Neuronal stem cell (in vitro differentiated cells): ENCODE measurements around the gene NKPD1.
A peak's percentile ranks its signal among the peaks of the same experiment; 100 is the strongest.

Experiments used
- DNase-seq: peaks from one replicate; pipeline ENCODE4 v3.0.0-alpha.2; 2013; ENCODE audit warnings: low spot score
- H2AFZ ChIP-seq: one replicate; pipeline ENCODE4 v1.6.1; 2013; ENCODE audit warnings: mild to moderate bottlenecking, low read length, inconsistent platforms
- H2AK5ac ChIP-seq: 2 replicates; pipeline ENCODE4 v1.6.1; 2013; ENCODE audit warnings: low read depth, mild to moderate bottlenecking, inconsistent platforms, low read length, moderate library complexity, mixed read lengths
- H2BK120ac ChIP-seq: 2 replicates; pipeline ENCODE4 v1.6.1; 2013; ENCODE audit warnings: low read depth, mild to moderate bottlenecking, inconsistent platforms, low read length, moderate library complexity, mixed read lengths
- H2BK12ac ChIP-seq: one replicate; pipeline ENCODE4 v1.6.1; 2013; ENCODE audit warnings: low read length, inconsistent platforms
- H2BK15ac ChIP-seq: 2 replicates; pipeline ENCODE4 v1.6.1; 2013; ENCODE audit warnings: mild to moderate bottlenecking, low read length, inconsistent platforms, mixed read lengths
- H2BK5ac ChIP-seq: one replicate; pipeline ENCODE4 v1.6.1; 2013; ENCODE audit warnings: inconsistent platforms, mild to moderate bottlenecking, low read length, moderate library complexity
- H3K14ac ChIP-seq: one replicate; pipeline ENCODE4 v1.6.1; 2013; ENCODE audit warnings: low read length, inconsistent platforms
- H3K18ac ChIP-seq: 2 replicates; pipeline ENCODE4 v1.6.1; 2013; ENCODE audit warnings: low read length, inconsistent platforms
- H3K23ac ChIP-seq: 2 replicates; pipeline ENCODE4 v1.6.1; 2013; ENCODE audit warnings: low read depth, mild to moderate bottlenecking, mixed read lengths, low read length, inconsistent platforms; ENCODE audit not compliant: poor library complexity
- H3K27ac ChIP-seq: replicated peaks from 3 replicates; pipeline ENCODE4 v1.5.1; 2013; ENCODE audit warnings: low read length, inconsistent platforms
- H3K27me3 ChIP-seq, 3 experiments: 2 replicates each; pipeline ENCODE4 v1.6.1; 2013; ENCODE audit warnings: low read length in 3 of 3, mild to moderate bottlenecking in 2 of 3, inconsistent platforms in 1 of 3, low read depth in 1 of 3, mixed read lengths in 1 of 3, moderate library complexity in 1 of 3; ENCODE audit not compliant: control insufficient read depth in 3 of 3, insufficient read depth in 3 of 3
- H3K36me3 ChIP-seq, 2 donors: replicated peaks in 1 of 2; 2 replicates each; pipeline ENCODE4 v1.6.1; 2013; ENCODE audit warnings: low read length in 2 of 2; ENCODE audit not compliant: control insufficient read depth in 2 of 2, insufficient read depth in 2 of 2
- H3K4ac ChIP-seq: 2 replicates; pipeline ENCODE4 v1.6.1; 2013; ENCODE audit warnings: inconsistent platforms, mild to moderate bottlenecking, low read length, moderate library complexity
- H3K4me1 ChIP-seq, 2 donors: 1 replicate in 1 of 2; 2 replicates in 1 of 2; pipeline ENCODE4 v1.6.1; 2013; ENCODE audit warnings: low read length in 2 of 2, low read depth in 1 of 2; ENCODE audit not compliant: control insufficient read depth in 2 of 2, insufficient read depth in 1 of 2
- H3K4me2 ChIP-seq: one replicate; pipeline ENCODE4 v1.6.1; 2013; ENCODE audit warnings: mild to moderate bottlenecking, low read length, inconsistent platforms; ENCODE audit not compliant: insufficient read depth, poor library complexity, severe bottlenecking
- H3K4me3 ChIP-seq, 2 donors: 2 replicates each; pipeline ENCODE4 v1.5.1; 2013; ENCODE audit warnings: low read length in 2 of 2, mild to moderate bottlenecking in 2 of 2, inconsistent platforms in 1 of 2, moderate library complexity in 1 of 2
- H3K79me1 ChIP-seq: one replicate; pipeline ENCODE4 v1.6.1; 2013; ENCODE audit warnings: low read depth, mild to moderate bottlenecking, inconsistent platforms, low read length, moderate library complexity
- H3K9ac ChIP-seq: one replicate; pipeline ENCODE4 v1.6.1; 2013; ENCODE audit warnings: mild to moderate bottlenecking, low read depth, low read length, inconsistent platforms; ENCODE audit not compliant: poor library complexity
- H3K9me3 ChIP-seq, 2 donors: replicated peaks in 1 of 2; 2 replicates each; pipeline versions ENCODE3 to v1.6.1; 2013; ENCODE audit warnings: low read length in 2 of 2, mild to moderate bottlenecking in 2 of 2, inconsistent platforms in 1 of 2, low read depth in 1 of 2, mixed read lengths in 1 of 2, moderate library complexity in 1 of 2; ENCODE audit not compliant: control insufficient read depth in 2 of 2, insufficient read depth in 1 of 2
- H4K8ac ChIP-seq: one replicate; pipeline ENCODE4 v1.6.1; 2013; ENCODE audit warnings: low read depth, mild to moderate bottlenecking, inconsistent platforms, low read length, moderate library complexity
- H4K91ac ChIP-seq: one replicate; pipeline ENCODE4 v1.6.1; 2013; ENCODE audit warnings: low read length, low read depth, mild to moderate bottlenecking, inconsistent platforms; ENCODE audit not compliant: poor library complexity
- WGBS, 2 donors: extraction: QIAGEN DNeasy Blood & Tissue Kit; methylation state at CpG; one replicate each; pipeline ENCODE4 v1.1.7; 2013; ENCODE audit warnings: missing lambda C conversion rate in 2 of 2, mixed read lengths in 1 of 2; ENCODE audit not compliant: insufficient read length in 2 of 2, insufficient replicate concordance in 1 of 2; ENCODE audit errors: extremely low coverage in 2 of 2; 5-methylcytosine and 5-hydroxymethylcytosine counted together

Gene NKPD1

DNA sequence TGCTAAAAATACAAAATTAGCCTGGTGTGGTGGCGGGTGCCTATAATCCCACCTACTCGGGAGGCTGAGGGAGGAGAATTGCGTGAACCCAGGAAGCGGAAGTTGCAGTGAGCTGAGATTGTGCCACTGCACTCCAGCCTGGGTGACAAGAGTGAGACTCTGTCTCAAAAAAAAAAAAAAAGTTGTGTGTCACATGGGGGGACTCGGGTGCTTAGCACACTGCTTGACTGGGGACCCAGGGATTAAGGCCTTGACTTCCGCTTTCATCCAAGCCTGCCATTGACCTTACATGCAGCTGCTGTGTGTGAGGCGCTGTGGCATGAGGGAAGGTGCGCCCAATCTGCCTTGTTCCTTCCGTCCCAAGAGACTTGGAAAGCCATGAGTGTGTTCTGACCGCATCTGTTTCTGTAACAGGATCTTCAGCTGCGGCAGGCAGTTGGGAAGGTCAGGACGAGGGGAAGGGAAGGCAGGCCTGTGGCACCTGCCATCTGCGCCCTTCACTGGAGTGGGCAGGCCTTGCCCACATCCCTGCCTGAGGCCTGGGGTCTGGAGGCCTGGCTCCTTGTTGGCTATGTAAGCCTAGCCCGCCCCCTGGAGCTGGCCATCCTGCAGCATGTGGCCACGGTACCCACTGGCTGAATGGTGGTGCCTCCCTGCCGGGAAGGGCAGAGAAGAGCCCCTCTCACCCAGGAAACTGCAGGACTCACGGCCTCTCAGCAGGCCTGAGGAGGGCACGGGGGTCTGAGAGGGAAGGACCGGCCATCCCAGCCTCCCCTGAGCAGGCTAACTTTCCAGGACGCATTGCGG lies 44.8 kb downstream of the NKPD1 start:
- no CpG with 5 or more reads among the region's 21 CpGs for WGBS, 2 donors
- Histone ChIP-seq H2AFZ (no peak overlapping the region), H3K4me1 (peaks cover 16 to 21% of the 10 kb centered on the region in 2 donors), H4K8ac (no peak overlapping the region), H2BK15ac (no peak overlapping the region), H4K91ac (no peak overlapping the region), H2BK5ac (peak overlapping the region; percentile 33), H2BK12ac (no peak overlapping the region), H3K36me3 (no peaks in the 10 kb centered on the region), H3K4me3 (no peak overlapping the region), H2BK120ac (no peak overlapping the region), H3K18ac (peak overlapping the region; percentile 8), H3K9ac (peak overlapping the region; percentile 64), H3K23ac (peak overlapping the region; percentile 52), H3K9me3 (peaks cover 0 to 2% of the 10 kb centered on the region in 2 donors), H2AK5ac (no peak overlapping the region), H3K27me3 (no peaks in the 10 kb centered on the region), H3K14ac (peak overlapping the region; percentile 95), H3K4ac (no peak overlapping the region), H3K79me1 (peaks cover 37% of the 10 kb centered on the region), H3K27ac (no peak overlapping the region), H3K4me2 (no peak overlapping the region)
- DNase-seq = no peak

GRCh38 chr19:45114116-45114515 lies 46.7 kb downstream of the NKPD1 start:
- no peak overlapping the region for H2BK15ac ChIP-seq
- H3K4me2 ChIP-seq = no peak overlapping the region
- no peak overlapping the region for H3K27ac ChIP-seq
- peaks cover 33% of the 10 kb centered on the region for H3K79me1 ChIP-seq
- no peak overlapping the region for H2BK120ac ChIP-seq
- no peak overlapping the region for H2AFZ ChIP-seq
- no peak overlapping the region for H2BK12ac ChIP-seq
- H3K4me3 ChIP-seq = no peak overlapping the region
- H4K91ac ChIP-seq = no peak overlapping the region
- H3K9ac ChIP-seq = no peak overlapping the region
- WGBS, 2 donors = no CpG with 5 or more reads among the region's 4 CpGs
- peak overlapping the region; percentile 2 for H2BK5ac ChIP-seq
- H3K9me3 ChIP-seq = peaks cover 0 to 2% of the 10 kb centered on the region in 2 donors
- DNase-seq = no peak
- H3K4me1 ChIP-seq = peaks cover 16 to 21% of the 10 kb centered on the region in 2 donors
- H3K18ac ChIP-seq = no peak overlapping the region
- H3K23ac ChIP-seq = no peak overlapping the region
- H3K14ac ChIP-seq = no peak overlapping the region
- no peak overlapping the region for H3K4ac ChIP-seq
- peak overlapping the region; percentile 46 for H2AK5ac ChIP-seq
- H3K27me3 ChIP-seq = no peaks in the 10 kb centered on the region
- no peaks in the 10 kb centered on the region for H3K36me3 ChIP-seq
- no peak overlapping the region for H4K8ac ChIP-seq

GRCh38 chr19:45113628-45114027 lies 47.2 kb downstream of the NKPD1 start:
- peaks cover 16 to 21% of the 10 kb centered on the region in 2 donors for H3K4me1 ChIP-seq
- H3K23ac ChIP-seq = no peak overlapping the region
- H2BK12ac ChIP-seq = no peak overlapping the region
- H2AK5ac ChIP-seq = peak overlapping the region; percentile 46
- no peak overlapping the region for H3K4ac ChIP-seq
- peaks cover 0 to 2% of the 10 kb centered on the region in 2 donors for H3K9me3 ChIP-seq
- no peak overlapping the region for H3K4me2 ChIP-seq
- WGBS, 2 donors = no CpG with 5 or more reads among the region's 9 CpGs
- H3K4me3 ChIP-seq = no peak overlapping the region
- H3K18ac ChIP-seq = no peak overlapping the region
- no peaks in the 10 kb centered on the region for H3K27me3 ChIP-seq
- no peaks in the 10 kb centered on the region for H3K36me3 ChIP-seq
- no peak overlapping the region for H2AFZ ChIP-seq
- H2BK15ac ChIP-seq = no peak overlapping the region
- H4K8ac ChIP-seq = no peak overlapping the region
- no peak overlapping the region for H4K91ac ChIP-seq
- DNase-seq = no peak
- H3K27ac ChIP-seq = no peak overlapping the region
- peak overlapping the region; percentile 50 for H3K9ac ChIP-seq
- H2BK5ac ChIP-seq = peak overlapping the region; percentile 2
- H3K14ac ChIP-seq = no peak overlapping the region
- H2BK120ac ChIP-seq = no peak overlapping the region
- peaks cover 33% of the 10 kb centered on the region for H3K79me1 ChIP-seq

DNA sequence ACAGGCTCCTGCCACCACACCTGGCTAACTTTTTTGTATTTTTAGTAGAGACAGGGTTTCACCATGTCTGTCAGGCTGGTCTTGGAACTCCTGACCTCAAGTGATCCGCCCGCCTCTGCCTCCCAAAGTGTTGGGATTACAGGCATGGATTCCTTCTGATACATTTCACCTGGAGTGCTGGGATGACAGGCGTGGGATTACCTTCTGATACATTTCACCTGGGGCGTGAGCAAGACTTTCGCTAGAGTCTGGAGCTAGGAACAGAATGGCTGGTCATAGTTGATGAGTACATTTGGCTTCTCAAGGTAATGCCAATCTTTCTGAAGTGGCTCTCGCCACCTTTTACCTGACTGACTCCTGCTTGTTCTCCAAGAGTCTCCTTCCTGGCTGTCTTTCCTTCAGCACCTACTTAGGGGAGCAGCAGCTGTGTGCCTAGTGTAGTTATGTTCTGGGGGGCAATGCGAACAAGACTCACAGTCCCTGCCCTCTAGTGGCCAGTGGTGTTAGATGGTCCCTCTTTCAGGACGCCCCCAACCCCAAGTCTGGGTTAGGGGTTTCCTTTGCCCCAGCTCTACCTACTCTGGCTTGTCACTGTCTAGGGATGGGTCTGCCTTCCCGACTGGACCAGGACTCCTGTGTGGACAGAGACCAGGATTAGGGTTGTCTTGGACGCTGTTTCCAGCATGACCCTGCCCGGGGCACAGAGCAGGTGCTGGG lies 48.5 kb downstream of the NKPD1 start:
- Histone ChIP-seq H2AFZ (no peak overlapping the region), H2AK5ac (no peak overlapping the region), H4K91ac (no peak overlapping the region), H3K27me3 (no peaks in the 10 kb centered on the region), H3K4ac (no peak overlapping the region), H2BK15ac (no peak overlapping the region), H2BK12ac (no peak overlapping the region), H3K18ac (no peak overlapping the region), H4K8ac (no peak overlapping the region), H3K9ac (no peak overlapping the region), H2BK120ac (no peak overlapping the region), H3K14ac (no peak overlapping the region), H3K4me2 (no peak overlapping the region), H3K23ac (peak overlapping the region; percentile 66), H3K79me1 (peaks cover 26% of the 10 kb centered on the region), H3K27ac (no peak overlapping the region), H2BK5ac (no peak overlapping the region), H3K4me3 (no peak overlapping the region), H3K36me3 (no peaks in the 10 kb centered on the region), H3K9me3 (peaks cover 0 to 2% of the 10 kb centered on the region in 2 donors), H3K4me1 (peaks cover 3 to 14% of the 10 kb centered on the region in 2 donors)
- no peak for DNase-seq
- WGBS, 2 donors = no CpG with 5 or more reads among the region's 11 CpGs
